ENCODE results near the gene NEK6.

The NEK6 gene

GRCh38 chr9:124215956-124216355 lies 41.8 kb upstream of the NEK6 start:
- no peak for DNase-seq (ENCODE audit: low read depth)
- TF ChIP-seq POLR2A (IDR thresholded peaks at IDR 0.05; ENCODE audit: extremely low read depth, insufficient read length), result no peak
- TF ChIP-seq CTCF (IDR thresholded peaks at IDR 0.05; ENCODE audit: low read depth, low read length), result no peak
- TF ChIP-seq MAX (IDR thresholded peaks at IDR 0.05; ENCODE audit: low read depth, low read length), result no peak
- TF ChIP-seq MYC (IDR thresholded peaks at IDR 0.05; ENCODE audit: low read depth, low read length), result no peak
- no peak overlapping the region for H3K4me3 ChIP-seq (ENCODE audit: low read depth, low read length)

GRCh38 chr9:124216474-124217176 lies 41.1 kb upstream of the NEK6 start:
- H3K4me3 ChIP-seq (ENCODE audit: low read depth, low read length), result no peak overlapping the region
- DNase-seq (ENCODE audit: low read depth), result peak; percentile 96
- TF ChIP-seq CTCF (IDR thresholded peaks at IDR 0.05; ENCODE audit: low read depth, low read length) (no peak), MYC (IDR thresholded peaks at IDR 0.05; ENCODE audit: low read depth, low read length) (peak; percentile 64), POLR2A (IDR thresholded peaks at IDR 0.05; ENCODE audit: extremely low read depth, insufficient read length) (no peak)

- DNase-seq (ENCODE audit: low read depth), result peak; percentile 89
- TF ChIP-seq MYC (IDR thresholded peaks at IDR 0.05; ENCODE audit: low read depth, low read length), result no peak
- TF ChIP-seq CTCF (IDR thresholded peaks at IDR 0.05; ENCODE audit: low read depth, low read length), result no peak
- no peak for TF ChIP-seq POLR2A (IDR thresholded peaks at IDR 0.05; ENCODE audit: extremely low read depth, insufficient read length)
- TF ChIP-seq MAX (IDR thresholded peaks at IDR 0.05; ENCODE audit: low read depth, low read length), result no peak
- H3K4me3 ChIP-seq (ENCODE audit: low read depth, low read length), result no peak overlapping the region
These were observed 39.8 kb upstream of the NEK6 start for GRCh38 chr9:124217836-124218437.

- H3K4me3 ChIP-seq (ENCODE audit: low read depth, low read length), result no peak overlapping the region
- TF ChIP-seq CTCF (IDR thresholded peaks at IDR 0.05; ENCODE audit: low read depth, low read length) (no peak), MYC (IDR thresholded peaks at IDR 0.05; ENCODE audit: low read depth, low read length) (no peak), POLR2A (IDR thresholded peaks at IDR 0.05; ENCODE audit: extremely low read depth, insufficient read length) (no peak), MAX (IDR thresholded peaks at IDR 0.05; ENCODE audit: low read depth, low read length) (no peak; the same call in 1 of the 2 replicates)
- peak; percentile 95 for DNase-seq (ENCODE audit: low read depth)
These were observed 39.2 kb upstream of the NEK6 start for GRCh38 chr9:124218438-124218982.

GRCh38 chr9:124218987-124219461 lies 38.7 kb upstream of the NEK6 start:
- no peak for TF ChIP-seq POLR2A (IDR thresholded peaks at IDR 0.05; ENCODE audit: extremely low read depth, insufficient read length)
- TF ChIP-seq CTCF (IDR thresholded peaks at IDR 0.05; ENCODE audit: low read depth, low read length), result no peak
- no peak for TF ChIP-seq MYC (IDR thresholded peaks at IDR 0.05; ENCODE audit: low read depth, low read length)
- no peak for TF ChIP-seq MAX (IDR thresholded peaks at IDR 0.05; ENCODE audit: low read depth, low read length)
- no peak overlapping the region for H3K4me3 ChIP-seq (ENCODE audit: low read depth, low read length)
- DNase-seq (ENCODE audit: low read depth), result peak; percentile 58

All from NB4 (cell line).